CD4-positive, alpha-beta T cell treated with Interleukin-1 beta for 1 hour (primary cell): Measurements from ENCODE around the gene GRK1.
"Not testable (repeated sequence)": the region's sequence is repeated elsewhere in the genome, so short reads cannot be mapped to it uniquely, and the experiment has no call there.

ENCODE experiments used
- DNase-seq, 2 donors: peaks; one replicate each; pipeline ENCODE4 v3.0.0-alpha.2; 2020 to 2022

GRK1 gene

GRCh38 chr13:113666951-113667701 is at the start of gene GRK1:
Gene GRK1 (plus strand): TSS chr13:113667219. CDS start chr13:113667387, 168 bp downstream.
- DNase-seq: no peak

- DNase-seq: no peak
Observed at GRCh38 chr13:113617961-113618360, 49.1 kb upstream of the GRK1 start.

DNA sequence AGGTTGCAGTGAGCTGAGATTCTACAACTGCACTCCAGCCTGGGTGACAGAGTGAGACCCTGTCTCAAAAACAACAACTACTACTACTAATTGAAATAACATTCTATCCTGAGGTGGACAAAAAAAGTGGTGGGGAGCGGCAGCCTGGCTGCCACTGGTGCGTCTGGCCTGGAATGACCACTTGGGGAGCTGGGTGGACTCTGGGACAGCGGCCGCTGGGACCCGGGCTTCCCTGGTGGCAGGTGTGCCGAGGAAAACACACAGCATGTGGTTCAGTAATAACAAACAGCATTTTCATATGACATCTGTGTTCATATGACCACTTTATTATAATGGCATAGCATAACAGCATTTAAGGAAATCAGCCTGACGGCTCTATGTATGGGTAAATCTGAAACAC is 48.6 kb upstream of the GRK1 start:
- DNase-seq: no peak

GRCh38 chr13:113620036-113620796 is 46.8 kb upstream of the GRK1 start:
- no peak for DNase-seq

GRCh38 chr13:113621046-113621445 is 46.0 kb upstream of the GRK1 start:
- no peak for DNase-seq

DNA sequence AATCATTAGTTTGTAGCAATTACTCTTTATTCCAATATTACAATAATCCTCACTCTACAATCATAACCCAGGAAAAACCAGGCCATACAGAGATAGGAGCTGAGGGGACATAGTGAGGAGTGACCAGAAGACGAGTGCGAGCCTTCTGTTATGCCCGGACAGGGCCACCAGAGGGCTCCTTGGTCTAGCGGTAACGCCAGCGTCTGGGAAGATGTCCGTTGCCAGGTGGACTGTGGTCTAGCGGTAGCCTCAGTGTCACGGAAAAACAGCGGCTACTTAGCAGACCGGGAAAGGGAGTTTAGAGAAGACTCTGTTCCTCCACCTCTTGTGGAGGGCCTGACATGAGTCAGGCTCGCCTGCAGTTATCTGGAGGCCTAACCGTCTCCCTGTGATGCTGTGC is 45.5 kb upstream of the GRK1 start:
- not testable (repeated sequence) for DNase-seq

DNA sequence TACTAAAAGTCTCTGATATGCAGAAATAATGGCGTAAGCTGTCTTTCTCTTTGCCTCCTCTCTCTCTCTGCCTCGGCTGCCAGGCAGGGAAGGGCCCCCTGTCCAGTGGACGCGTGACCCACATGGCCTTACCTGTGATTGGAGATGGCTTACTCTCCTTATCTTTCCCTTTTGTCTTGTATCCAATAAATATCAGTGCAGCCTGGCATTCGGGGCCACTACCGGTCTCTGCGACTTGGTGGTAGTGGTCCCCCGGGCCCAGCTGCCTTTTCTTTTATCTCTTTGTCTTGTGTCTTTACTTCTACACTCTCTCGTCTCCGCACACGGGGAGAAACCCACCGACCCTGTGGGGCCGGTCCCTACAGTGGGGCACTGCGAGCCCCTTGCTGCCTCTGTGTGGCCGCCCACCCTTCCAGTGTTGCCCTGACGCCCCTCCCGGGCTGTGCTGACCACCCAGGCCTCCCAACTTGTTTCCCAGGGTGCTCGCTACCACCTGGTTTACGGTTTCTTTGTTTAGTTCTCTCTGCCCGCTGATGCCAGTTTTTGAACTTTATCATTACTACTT is 45.0 kb upstream of the GRK1 start:
- not testable (repeated sequence) for DNase-seq

DNA sequence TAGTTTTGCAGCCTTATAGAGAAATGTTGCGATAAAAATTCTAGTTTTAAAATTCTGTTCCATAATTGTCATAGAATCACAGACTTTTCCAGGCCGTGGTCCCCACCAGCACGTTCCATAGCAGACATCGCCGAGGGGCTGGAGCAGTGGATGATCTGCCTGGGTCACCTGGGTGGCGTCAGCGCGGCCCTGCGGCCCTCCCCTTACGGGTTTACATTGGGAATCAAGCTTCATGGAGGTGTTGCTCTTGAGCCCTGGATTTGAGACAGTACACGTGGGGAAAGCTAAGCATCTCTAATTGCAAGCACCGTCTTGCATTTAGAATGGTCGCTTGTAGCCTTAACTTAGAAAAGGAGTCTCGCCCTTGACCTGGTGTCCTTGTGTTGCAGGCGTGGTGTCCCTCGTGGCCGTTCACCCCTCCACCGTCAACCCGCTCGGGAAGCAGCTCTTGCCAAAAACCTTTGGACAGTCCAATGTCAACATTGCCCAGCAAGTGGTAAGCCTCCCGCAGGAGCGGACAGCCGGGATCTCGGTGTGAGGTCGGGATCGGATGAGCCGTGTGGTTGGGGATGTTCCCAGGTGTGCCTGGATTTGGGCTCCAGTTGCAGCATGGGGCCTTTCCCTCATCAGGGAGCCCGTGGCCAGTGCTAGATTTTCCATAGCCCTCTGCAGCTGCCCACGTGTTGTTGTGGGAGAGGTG is 44.1 kb upstream of the GRK1 start:
- DNase-seq: no peak

DNA sequence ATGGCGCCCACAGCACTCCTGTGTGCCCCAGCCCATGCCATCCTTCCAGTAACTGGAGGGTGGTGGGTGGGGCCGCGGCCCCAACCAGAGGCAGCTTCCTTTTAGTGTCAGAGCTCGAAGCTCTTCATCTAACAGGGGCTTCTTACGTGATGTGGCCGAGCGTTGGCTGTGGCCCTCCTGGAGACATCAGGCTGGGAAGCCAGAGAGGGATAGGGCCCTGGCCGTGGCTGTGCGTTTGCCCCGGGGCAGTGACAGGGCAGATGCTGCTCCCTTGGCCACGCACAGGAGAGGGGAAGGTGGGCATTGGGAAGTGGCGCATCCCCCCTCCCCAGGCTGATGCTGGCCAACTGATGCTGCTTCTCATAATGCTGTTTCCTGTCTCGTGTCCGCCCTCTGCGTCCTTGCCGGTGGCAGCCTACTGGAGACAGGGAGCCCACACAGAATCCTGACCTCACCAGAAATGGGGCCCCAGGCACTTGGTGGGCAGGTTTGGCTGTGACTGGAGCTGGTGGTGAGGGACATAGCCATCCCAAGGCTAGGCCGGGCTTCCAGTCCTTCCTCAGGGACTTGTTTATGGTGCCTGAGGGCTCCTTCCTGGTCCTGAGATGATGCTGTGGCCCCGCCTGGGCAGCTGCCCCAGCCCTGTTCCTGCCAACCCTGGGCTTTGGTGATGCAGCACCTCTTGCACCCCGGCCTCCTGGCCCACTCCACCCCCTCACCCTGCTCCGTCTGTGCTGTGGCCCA is 43.4 kb upstream of the GRK1 start:
- no peak for DNase-seq

DNA sequence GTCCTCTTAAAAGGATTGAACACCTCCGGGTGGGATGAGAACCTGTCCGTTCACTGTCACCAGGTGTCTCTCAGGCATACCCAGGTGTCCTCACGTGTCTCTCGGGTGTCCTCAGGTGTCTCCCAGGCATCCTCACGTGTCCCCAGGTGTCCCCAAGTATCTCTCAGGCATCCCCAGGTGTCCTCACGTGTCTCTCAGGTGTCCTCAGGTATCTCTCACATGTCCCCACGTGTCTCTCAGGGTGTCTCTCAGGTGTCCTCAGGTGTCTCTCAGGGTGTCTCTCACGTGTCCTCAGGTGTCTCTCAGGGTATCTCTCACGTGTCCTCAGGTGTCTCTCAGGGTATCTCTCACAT is 42.8 kb upstream of the GRK1 start:
- DNase-seq: no peak

DNA sequence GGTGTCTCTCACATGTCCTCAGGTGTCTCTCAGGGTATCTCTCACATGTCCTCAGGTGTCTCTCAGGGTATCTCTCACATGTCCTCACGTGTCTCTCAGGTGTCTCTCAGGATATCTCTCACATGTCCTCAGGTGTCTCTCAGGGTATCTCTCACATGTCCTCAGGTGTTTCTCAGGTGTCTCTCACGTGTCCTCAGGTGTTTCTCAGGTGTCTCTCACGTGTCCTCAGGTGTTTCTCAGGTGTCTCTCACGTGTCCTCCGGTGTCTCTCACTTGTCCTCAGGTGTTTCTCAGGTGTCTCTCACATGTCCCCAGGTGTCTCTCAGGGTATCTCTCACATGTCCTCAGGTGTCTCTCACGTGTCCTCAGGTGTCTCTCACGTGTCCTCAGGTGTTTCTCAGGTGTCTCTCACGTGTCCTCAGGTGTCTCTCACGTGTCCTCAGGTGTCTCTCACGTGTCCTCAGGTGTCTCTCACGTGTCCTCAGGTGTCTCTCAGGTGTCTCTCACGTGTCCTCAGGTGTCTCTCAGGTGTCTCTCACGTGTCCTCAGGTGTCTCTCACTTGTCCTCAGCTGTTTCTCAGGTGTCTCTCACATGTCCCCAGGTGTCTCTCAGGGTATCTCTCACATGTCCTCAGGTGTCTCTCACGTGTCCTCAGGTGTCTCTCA is 42.2 kb upstream of the GRK1 start:
- DNase-seq: not testable (repeated sequence)

DNA sequence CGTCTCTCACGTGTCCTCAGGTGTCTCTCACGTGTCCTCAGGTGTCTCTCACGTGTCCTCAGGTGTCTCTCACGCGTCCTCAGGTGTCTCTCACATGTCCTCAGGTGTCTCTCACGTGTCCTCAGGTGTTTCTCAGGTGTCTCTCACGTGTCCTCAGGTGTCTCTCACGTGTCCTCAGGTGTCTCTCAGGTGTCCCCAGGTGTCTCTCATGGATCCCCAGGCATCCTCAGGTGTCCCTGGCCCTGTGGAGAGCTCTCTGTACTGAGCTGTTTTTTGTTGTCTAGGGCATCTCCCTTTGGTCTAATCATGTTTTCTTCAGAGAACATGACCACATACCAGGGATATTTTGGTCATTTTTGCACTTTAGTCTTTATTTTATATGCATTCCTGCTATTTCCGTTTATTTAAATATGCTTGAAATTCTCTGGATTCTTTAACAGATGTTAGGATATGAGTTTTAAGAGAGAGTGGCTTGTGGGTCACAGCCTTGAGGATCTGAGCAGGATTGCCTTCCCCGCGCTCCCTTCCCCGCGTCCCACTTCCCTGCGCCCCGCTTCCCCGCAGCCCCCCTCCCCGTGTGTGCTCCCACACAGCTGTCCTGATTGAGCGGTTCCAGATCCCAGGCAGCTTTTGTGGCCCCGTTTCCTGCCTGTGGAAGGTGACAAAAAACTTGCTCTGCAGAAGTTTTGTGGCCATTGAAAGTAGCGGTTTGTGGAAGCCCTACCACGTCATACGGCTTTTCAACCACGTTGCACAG is 40.9 kb upstream of the GRK1 start:
- DNase-seq: no peak

GRCh38 chr13:113627136-113627535 is 39.9 kb upstream of the GRK1 start:
- no peak for DNase-seq

GRCh38 chr13:113628291-113629270 is 38.4 kb upstream of the GRK1 start:
- DNase-seq: no peak

GRCh38 chr13:113629866-113630265 is 37.2 kb upstream of the GRK1 start:
- no peak for DNase-seq

GRCh38 chr13:113630296-113630695 is 36.7 kb upstream of the GRK1 start:
- no peak for DNase-seq

DNA sequence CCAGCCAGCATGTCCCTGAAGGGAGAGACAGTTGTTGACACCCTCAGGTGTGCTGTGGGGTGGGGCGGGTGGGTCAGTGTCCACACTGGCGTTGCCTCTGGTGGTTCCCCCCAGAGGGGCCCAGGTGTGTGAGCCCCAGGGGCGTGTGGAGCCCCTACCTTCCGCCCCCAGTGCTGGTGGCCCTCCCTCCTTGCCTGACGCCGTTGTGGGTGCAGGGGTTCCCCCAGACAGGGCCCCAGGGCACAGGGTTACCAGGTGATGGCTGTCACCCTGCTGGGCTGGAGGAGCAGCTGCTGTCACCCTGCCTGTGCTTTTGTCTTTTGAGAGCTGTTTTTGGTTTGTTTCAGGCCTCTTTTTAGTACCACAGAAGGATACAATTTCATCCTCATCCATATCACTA is 36.2 kb upstream of the GRK1 start:
- no peak for DNase-seq

DNA sequence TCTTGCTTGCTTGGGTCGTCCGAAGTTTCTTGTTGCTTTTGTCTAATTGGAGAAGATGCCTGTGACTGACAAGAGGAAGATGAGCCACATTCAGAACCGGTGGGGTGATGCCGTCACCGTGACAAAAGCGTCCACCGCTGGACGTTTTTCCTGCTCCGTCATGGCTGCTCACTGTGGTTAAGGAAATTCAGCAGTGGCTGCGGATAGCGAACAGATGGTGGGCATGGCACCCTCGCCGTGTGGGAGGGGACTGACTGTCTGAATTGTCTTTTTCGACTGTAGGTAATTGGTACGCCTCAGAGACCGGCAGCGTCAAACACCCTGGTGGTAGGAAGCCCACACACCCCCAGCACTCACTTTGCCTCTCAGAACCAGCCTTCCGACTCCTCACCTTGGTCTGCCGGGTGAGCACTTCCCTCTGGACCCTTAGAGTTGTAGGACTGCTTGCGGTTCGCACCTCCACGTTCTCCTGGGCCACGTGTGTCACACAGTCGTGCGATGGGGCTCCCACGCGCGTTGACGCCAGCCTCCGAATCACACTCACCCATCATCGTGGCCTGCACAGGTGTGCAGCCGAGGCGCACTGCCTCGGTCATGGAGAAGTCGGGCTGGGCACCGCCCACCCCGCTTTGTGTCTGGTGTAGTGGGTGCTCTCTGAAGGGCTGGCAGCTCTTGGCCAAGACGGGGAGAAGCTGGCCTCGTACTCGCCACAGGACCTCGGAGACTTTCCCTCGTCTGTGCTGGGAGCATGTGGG is 35.5 kb upstream of the GRK1 start:
- no peak for DNase-seq
